Left ventricle myocardium inferior (tissue), 1 donor: ENCODE data around the gene LRRC41. TPM values are rescaled to one million over a fixed set of nuclear protein-coding genes. Genes with fewer than 3 reads are reported as not detected.

ENCODE experiments used
- DNase-seq: peaks from one replicate; pipeline ENCODE4 v3.0.0-alpha.2; 2020
- H3K27ac ChIP-seq: fragments of 200-600 bp; replicated peaks from 2 replicates; pipeline ENCODE4 v1.8.0; 2021
- H3K27me3 ChIP-seq: fragments of 200-600 bp; 2 replicates; pipeline ENCODE4 v1.8.0; 2021; ENCODE audit warnings: low read depth
- H3K36me3 ChIP-seq: fragments of 200-600 bp; 2 replicates; pipeline ENCODE4 v1.8.0; 2021
- H3K4me1 ChIP-seq: fragments of 200-600 bp; 2 replicates; pipeline ENCODE4 v1.8.0; 2021
- H3K4me3 ChIP-seq: fragments of 200-600 bp; 2 replicates; pipeline ENCODE4 v1.8.0; 2021; ENCODE audit warnings: mild to moderate bottlenecking, moderate library complexity
- H3K9me3 ChIP-seq: fragments of 200-600 bp; replicated peaks from 2 replicates; pipeline ENCODE4 v1.8.0; 2021
- CTCF ChIP-seq: fragments of 200-600 bp; IDR thresholded peaks from 2 replicates; pipeline ENCODE4 v1.8.0; 2021; ENCODE audit warnings: antibody characterized with exemption, mild to moderate bottlenecking, borderline replicate concordance
- intact Hi-C: fragments of 100-400 bp; cut with micrococcal nuclease; formaldehyde crosslinking; loops from one replicate; pipeline ENCODE4 v1.11.0; 2022
- total RNA-seq: library from RNA; stranded (reverse); fragmentation: NEBNext Ultra II Directional; extraction: Animal tissue kit (Norgen Biotek cat#: 25700); gene quantifications from one replicate; pipeline ENCODE4 v1.2.1, GENCODE V29; 2021
- donor health status: DM: no; HTN: yes; CAD: no; lungs with severe emphysema.

Gene LRRC41
- total RNA-seq, 1 donor from 2014 or later = 38.8 TPM

GRCh38 chr1:46288485-46289133 lies 14.8 kb downstream of the LRRC41 start:
- Histone ChIP-seq H3K27ac (no peak overlapping the region), H3K4me1 (peaks cover 14% of the 10 kb centered on the region), H3K9me3 (no peaks in the 10 kb centered on the region), H3K4me3 (no peak overlapping the region), H3K36me3 (peaks cover 64% of the 10 kb centered on the region), H3K27me3 (no peaks in the 10 kb centered on the region)
- no peak for DNase-seq
- intact Hi-C loops = no loop called here
- no peak for TF ChIP-seq CTCF

- no peak for TF ChIP-seq CTCF
Measured at GRCh38 chr1:46285730-46286477, 17.5 kb downstream of the LRRC41 start.

GRCh38 chr1:46284597-46285564 lies 18.5 kb downstream of the LRRC41 start:
- Histone ChIP-seq H3K27me3 (no peaks in the 10 kb centered on the region), H3K36me3 (peaks cover 75% of the 10 kb centered on the region), H3K9me3 (no peaks in the 10 kb centered on the region), H3K27ac (no peak overlapping the region), H3K4me1 (peaks cover 14% of the 10 kb centered on the region), H3K4me3 (no peak overlapping the region)
- intact Hi-C loops = no loop called here
- TF ChIP-seq CTCF = no peak
- DNase-seq = no peak

More at GRCh38 chr1:46285730-46286477, 17.5 kb downstream of the LRRC41 start:
- Histone ChIP-seq H3K36me3 (peaks cover 66% of the 10 kb centered on the region), H3K9me3 (no peaks in the 10 kb centered on the region), H3K4me1 (peaks cover 14% of the 10 kb centered on the region), H3K4me3 (no peak overlapping the region), H3K27me3 (no peaks in the 10 kb centered on the region), H3K27ac (no peak overlapping the region)
- DNase-seq = no peak
- intact Hi-C loops = no loop called here

GRCh38 chr1:46284058-46284457 lies 19.4 kb downstream of the LRRC41 start:
- Histone ChIP-seq H3K27me3 (no peaks in the 10 kb centered on the region), H3K9me3 (no peaks in the 10 kb centered on the region), H3K4me3 (no peak overlapping the region), H3K27ac (no peak overlapping the region), H3K4me1 (peaks cover 14% of the 10 kb centered on the region), H3K36me3 (peaks cover 78% of the 10 kb centered on the region)
- intact Hi-C loops = no loop called here
- DNase-seq = no peak
- no peak for TF ChIP-seq CTCF

- Histone ChIP-seq H3K36me3 (peaks cover 65% of the 10 kb centered on the region), H3K27ac (no peak overlapping the region), H3K27me3 (no peaks in the 10 kb centered on the region), H3K4me1 (peaks cover 14% of the 10 kb centered on the region), H3K4me3 (no peak overlapping the region), H3K9me3 (no peaks in the 10 kb centered on the region)
- no peak for DNase-seq
- TF ChIP-seq CTCF = no peak
- intact Hi-C loops = no loop called here
Measured at GRCh38 chr1:46281021-46281420, 22.4 kb downstream of the LRRC41 start.
